Kidney glomerular epithelial cell (primary cell): Measurements from ENCODE around the gene AFAP1L2.
"Not testable (repeated sequence)": the region's sequence is repeated elsewhere in the genome, so short reads cannot be mapped to it uniquely, and the experiment has no call there.

Source experiments
- DNase-seq: peaks from one replicate; lab custom pipeline; 2025; lab: John Stamatoyannopoulos, UW

Gene AFAP1L2

GRCh38 chr10:114335614-114336013, 68.7 kb downstream of the AFAP1L2 start:
- DNase-seq = no peak

GRCh38 chr10:114334301-114334700, 70.0 kb downstream of the AFAP1L2 start:
- DNase-seq = no peak

GRCh38 chr10:114333441-114333840, 70.9 kb downstream of the AFAP1L2 start:
- not testable (repeated sequence) for DNase-seq

- DNase-seq = no peak
These were observed 71.8 kb downstream of the AFAP1L2 start for GRCh38 chr10:114332301-114333192.

GRCh38 chr10:114329634-114330365, 74.5 kb downstream of the AFAP1L2 start:
- DNase-seq = no peak

GRCh38 chr10:114328874-114329273, 75.4 kb downstream of the AFAP1L2 start:
- no peak for DNase-seq

- no peak for DNase-seq
These were observed 75.9 kb downstream of the AFAP1L2 start for GRCh38 chr10:114328441-114328812.

GRCh38 chr10:114327537-114328440, 76.5 kb downstream of the AFAP1L2 start:
- no peak for DNase-seq

GRCh38 chr10:114326795-114327194, 77.5 kb downstream of the AFAP1L2 start:
- no peak for DNase-seq

- no peak for DNase-seq
These were observed 81.3 kb downstream of the AFAP1L2 start for GRCh38 chr10:114323023-114323422.

- DNase-seq = no peak
These were observed 82.0 kb downstream of the AFAP1L2 start for GRCh38 chr10:114322344-114322743.

GRCh38 chr10:114320249-114321116, 83.8 kb downstream of the AFAP1L2 start:
- DNase-seq = no peak

GRCh38 chr10:114319406-114320248, 84.7 kb downstream of the AFAP1L2 start:
- no peak for DNase-seq

GRCh38 chr10:114316744-114317143, 87.6 kb downstream of the AFAP1L2 start:
- no peak for DNase-seq

- DNase-seq = no peak
These were observed 88.5 kb downstream of the AFAP1L2 start for GRCh38 chr10:114315566-114316420.

GRCh38 chr10:114313866-114314265, 90.4 kb downstream of the AFAP1L2 start:
- DNase-seq = no peak

- DNase-seq = no peak
These were observed 91.2 kb downstream of the AFAP1L2 start for GRCh38 chr10:114313139-114313538.

GRCh38 chr10:114311496-114312209, 92.6 kb downstream of the AFAP1L2 start:
- no peak for DNase-seq

GRCh38 chr10:114311023-114311422, 93.3 kb downstream of the AFAP1L2 start:
- DNase-seq = no peak
